HepG2 (cell line): ENCODE measurements around the gene RPL35. TPM values are rescaled to one million over a fixed set of nuclear protein-coding genes. Genes with fewer than 3 reads are reported as not detected.

ENCODE experiments used
- NPAS2 ChIP-seq: sonication (generic); formaldehyde crosslinking; IDR thresholded peaks from 2 replicates; pipeline ENCODE4 v1.8.0; 2022; ENCODE audit warnings: mild to moderate bottlenecking, missing genetic modification reagents, borderline replicate concordance
- TMF1 ChIP-seq: sonication (generic); formaldehyde crosslinking; IDR thresholded peaks from 2 replicates; pipeline ENCODE4 v1.8.1; 2022; ENCODE audit warnings: low read depth, missing genetic modification reagents
- ZNF558 ChIP-seq: sonication (generic); formaldehyde crosslinking; IDR thresholded peaks from 2 replicates; pipeline ENCODE4 v1.9.0; 2022; ENCODE audit warnings: mild to moderate bottlenecking, missing genetic modification reagents, borderline replicate concordance
- ZNF674 ChIP-seq: sonication (generic); formaldehyde crosslinking; IDR thresholded peaks from 2 replicates; pipeline ENCODE4 v1.5.0; 2020; ENCODE audit warnings: low read depth, mild to moderate bottlenecking, missing genetic modification reagents
- polyA plus RNA-seq, 8 experiments: library from polyadenylated mRNA; depleted of rRNA in 3 of 8; stranded (reverse) in 7 of 8; unstranded in 1 of 8; fragments of >200 nt; fragmentation: Illumina TruSeq in 4 of 8; extraction: Trizol in 4 of 8; gene quantifications; 2 replicates each; pipeline versions ENCODE4 v1.2.1 to v1.2.3, GENCODE V29; 2011 to 2016; ENCODE audit warnings: low read depth in 4 of 8, missing spikeins in 1 of 8, mixed read lengths in 1 of 8; ENCODE audit not compliant: insufficient read depth in 1 of 8
- total RNA-seq, 5 experiments: library from RNA; depleted of rRNA; stranded (reverse); fragments of >200 nt; fragmentation: Illumina TruSeq; extraction: Trizol; gene quantifications; 2 replicates each; pipeline ENCODE4 v1.2.3, GENCODE V29; 2016; ENCODE audit warnings: low read depth in 1 of 5
- TF ChIP-seq, protein P1 (sequence below): IDR thresholded peaks from 2 replicates; pipeline ENCODE4 v1.6.1; 2016; ENCODE audit warnings: low read depth, missing genetic modification reagents, missing compliant biosample characterization
- TF ChIP-seq, protein P2 (sequence below): sonication (generic); formaldehyde crosslinking; IDR thresholded peaks from 2 replicates; pipeline ENCODE4 v1.5.1; 2020; ENCODE audit warnings: missing genetic modification reagents, mild to moderate bottlenecking, borderline replicate concordance

RPL35 gene
- total and polyA plus RNA-seq, 2 of the 13 experiments (the other 11 are each of a cell fraction or from before 2014, with no cell fraction given), result 2,153 to 2,935 TPM

DNA sequence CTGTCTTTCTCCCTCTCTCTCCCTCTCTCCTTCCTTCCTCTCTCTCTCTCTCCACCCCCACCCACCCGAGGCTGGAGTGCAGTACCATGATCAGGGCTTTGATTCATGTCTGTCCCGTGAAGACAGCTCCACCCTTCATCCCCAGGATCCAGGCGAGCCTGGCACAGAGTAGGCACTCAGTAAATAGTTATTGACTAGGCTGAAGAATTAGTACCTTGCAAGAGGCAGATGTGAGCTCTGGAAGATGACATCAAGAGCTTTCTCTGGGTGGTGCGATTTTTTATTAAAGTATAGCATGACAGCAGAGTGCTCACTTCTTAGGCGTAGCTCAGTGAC, 32.5 kb downstream of the RPL35 start (continued):
- TF ChIP-seq, protein P1, sequence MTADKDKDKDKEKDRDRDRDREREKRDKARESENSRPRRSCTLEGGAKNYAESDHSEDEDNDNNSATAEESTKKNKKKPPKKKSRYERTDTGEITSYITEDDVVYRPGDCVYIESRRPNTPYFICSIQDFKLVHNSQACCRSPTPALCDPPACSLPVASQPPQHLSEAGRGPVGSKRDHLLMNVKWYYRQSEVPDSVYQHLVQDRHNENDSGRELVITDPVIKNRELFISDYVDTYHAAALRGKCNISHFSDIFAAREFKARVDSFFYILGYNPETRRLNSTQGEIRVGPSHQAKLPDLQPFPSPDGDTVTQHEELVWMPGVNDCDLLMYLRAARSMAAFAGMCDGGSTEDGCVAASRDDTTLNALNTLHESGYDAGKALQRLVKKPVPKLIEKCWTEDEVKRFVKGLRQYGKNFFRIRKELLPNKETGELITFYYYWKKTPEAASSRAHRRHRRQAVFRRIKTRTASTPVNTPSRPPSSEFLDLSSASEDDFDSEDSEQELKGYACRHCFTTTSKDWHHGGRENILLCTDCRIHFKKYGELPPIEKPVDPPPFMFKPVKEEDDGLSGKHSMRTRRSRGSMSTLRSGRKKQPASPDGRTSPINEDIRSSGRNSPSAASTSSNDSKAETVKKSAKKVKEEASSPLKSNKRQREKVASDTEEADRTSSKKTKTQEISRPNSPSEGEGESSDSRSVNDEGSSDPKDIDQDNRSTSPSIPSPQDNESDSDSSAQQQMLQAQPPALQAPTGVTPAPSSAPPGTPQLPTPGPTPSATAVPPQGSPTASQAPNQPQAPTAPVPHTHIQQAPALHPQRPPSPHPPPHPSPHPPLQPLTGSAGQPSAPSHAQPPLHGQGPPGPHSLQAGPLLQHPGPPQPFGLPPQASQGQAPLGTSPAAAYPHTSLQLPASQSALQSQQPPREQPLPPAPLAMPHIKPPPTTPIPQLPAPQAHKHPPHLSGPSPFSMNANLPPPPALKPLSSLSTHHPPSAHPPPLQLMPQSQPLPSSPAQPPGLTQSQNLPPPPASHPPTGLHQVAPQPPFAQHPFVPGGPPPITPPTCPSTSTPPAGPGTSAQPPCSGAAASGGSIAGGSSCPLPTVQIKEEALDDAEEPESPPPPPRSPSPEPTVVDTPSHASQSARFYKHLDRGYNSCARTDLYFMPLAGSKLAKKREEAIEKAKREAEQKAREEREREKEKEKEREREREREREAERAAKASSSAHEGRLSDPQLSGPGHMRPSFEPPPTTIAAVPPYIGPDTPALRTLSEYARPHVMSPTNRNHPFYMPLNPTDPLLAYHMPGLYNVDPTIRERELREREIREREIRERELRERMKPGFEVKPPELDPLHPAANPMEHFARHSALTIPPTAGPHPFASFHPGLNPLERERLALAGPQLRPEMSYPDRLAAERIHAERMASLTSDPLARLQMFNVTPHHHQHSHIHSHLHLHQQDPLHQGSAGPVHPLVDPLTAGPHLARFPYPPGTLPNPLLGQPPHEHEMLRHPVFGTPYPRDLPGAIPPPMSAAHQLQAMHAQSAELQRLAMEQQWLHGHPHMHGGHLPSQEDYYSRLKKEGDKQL, result no peak
- TF ChIP-seq ZNF674 (CRISPR knock-in tag) (no peak), ZNF558 (CRISPR knock-in tag) (no peak), NPAS2 (no peak), TMF1 (CRISPR knock-in tag) (no peak)
- TF ChIP-seq, protein P2, sequence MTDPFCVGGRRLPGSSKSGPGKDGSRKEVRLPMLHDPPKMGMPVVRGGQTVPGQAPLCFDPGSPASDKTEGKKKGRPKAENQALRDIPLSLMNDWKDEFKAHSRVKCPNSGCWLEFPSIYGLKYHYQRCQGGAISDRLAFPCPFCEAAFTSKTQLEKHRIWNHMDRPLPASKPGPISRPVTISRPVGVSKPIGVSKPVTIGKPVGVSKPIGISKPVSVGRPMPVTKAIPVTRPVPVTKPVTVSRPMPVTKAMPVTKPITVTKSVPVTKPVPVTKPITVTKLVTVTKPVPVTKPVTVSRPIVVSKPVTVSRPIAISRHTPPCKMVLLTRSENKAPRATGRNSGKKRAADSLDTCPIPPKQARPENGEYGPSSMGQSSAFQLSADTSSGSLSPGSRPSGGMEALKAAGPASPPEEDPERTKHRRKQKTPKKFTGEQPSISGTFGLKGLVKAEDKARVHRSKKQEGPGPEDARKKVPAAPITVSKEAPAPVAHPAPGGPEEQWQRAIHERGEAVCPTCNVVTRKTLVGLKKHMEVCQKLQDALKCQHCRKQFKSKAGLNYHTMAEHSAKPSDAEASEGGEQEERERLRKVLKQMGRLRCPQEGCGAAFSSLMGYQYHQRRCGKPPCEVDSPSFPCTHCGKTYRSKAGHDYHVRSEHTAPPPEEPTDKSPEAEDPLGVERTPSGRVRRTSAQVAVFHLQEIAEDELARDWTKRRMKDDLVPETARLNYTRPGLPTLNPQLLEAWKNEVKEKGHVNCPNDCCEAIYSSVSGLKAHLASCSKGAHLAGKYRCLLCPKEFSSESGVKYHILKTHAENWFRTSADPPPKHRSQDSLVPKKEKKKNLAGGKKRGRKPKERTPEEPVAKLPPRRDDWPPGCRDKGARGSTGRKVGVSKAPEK (CRISPR knock-in tag), result no peak
